Measurements from ENCODE around the gene TSPAN18.

The TSPAN18 gene

GRCh38 chr11:44947114-44947513, 220.4 kb downstream of the TSPAN18 start:
- H3K9me3 ChIP-seq (ENCODE audit: insufficient read depth, low read length), result no peaks in the 10 kb centered on the region
- H3K9ac ChIP-seq (ENCODE audit: insufficient read length, low read depth), result no peak overlapping the region
- peaks cover 53% of the 10 kb centered on the region for H3K4me1 ChIP-seq (ENCODE audit: insufficient read depth, insufficient read length)
- TF ChIP-seq SUZ12 (IDR thresholded peaks at IDR 0.05; ENCODE audit: extremely low read depth, insufficient read depth, insufficient read length) (no peak), ZNF274 (IDR thresholded peaks at IDR 0.05; ENCODE audit: low read depth, low read length) (no peak), YY1 (IDR thresholded peaks at IDR 0.05; ENCODE audit: insufficient read depth, insufficient read length) (no peak)
- H3K27me3 ChIP-seq (ENCODE audit: insufficient read depth, insufficient read length), result no peaks in the 10 kb centered on the region
- H3K4me3 ChIP-seq (ENCODE audit: insufficient read length, low read depth), result no peak overlapping the region
- no peak for DNase-seq (ENCODE audit: low read depth, low spot score)
- peaks cover 20% of the 10 kb centered on the region for H3K36me3 ChIP-seq (ENCODE audit: insufficient read depth, insufficient read length, low read length)

GRCh38 chr11:44948155-44948554, 221.4 kb downstream of the TSPAN18 start:
- no peak for DNase-seq (ENCODE audit: low read depth, low spot score)
- Histone ChIP-seq H3K9ac (ENCODE audit: insufficient read length, low read depth) (no peak overlapping the region), H3K36me3 (ENCODE audit: insufficient read depth, insufficient read length, low read length) (peaks cover 20% of the 10 kb centered on the region), H3K4me3 (ENCODE audit: insufficient read length, low read depth) (no peak overlapping the region), H3K4me1 (ENCODE audit: insufficient read depth, insufficient read length) (peaks cover 51% of the 10 kb centered on the region), H3K27me3 (ENCODE audit: insufficient read depth, insufficient read length) (no peaks in the 10 kb centered on the region), H3K9me3 (ENCODE audit: insufficient read depth, low read length) (no peaks in the 10 kb centered on the region)
- TF ChIP-seq YY1 (IDR thresholded peaks at IDR 0.05; ENCODE audit: insufficient read depth, insufficient read length) (no peak), SUZ12 (IDR thresholded peaks at IDR 0.05; ENCODE audit: extremely low read depth, insufficient read depth, insufficient read length) (no peak), ZNF274 (IDR thresholded peaks at IDR 0.05; ENCODE audit: low read depth, low read length) (no peak)

- peak; percentile 78 for DNase-seq (ENCODE audit: low read depth, low spot score)
- Histone ChIP-seq H3K9ac (ENCODE audit: insufficient read length, low read depth) (peak overlapping the region; percentile 88), H3K27me3 (ENCODE audit: insufficient read depth, insufficient read length) (no peaks in the 10 kb centered on the region), H3K36me3 (ENCODE audit: insufficient read depth, insufficient read length, low read length) (peaks cover 14% of the 10 kb centered on the region), H3K9me3 (ENCODE audit: insufficient read depth, low read length) (no peaks in the 10 kb centered on the region), H3K4me1 (ENCODE audit: insufficient read depth, insufficient read length) (peaks cover 45% of the 10 kb centered on the region), H3K4me3 (ENCODE audit: insufficient read length, low read depth) (peak overlapping the region; percentile 77)
- no peak for TF ChIP-seq SUZ12 (IDR thresholded peaks at IDR 0.05; ENCODE audit: extremely low read depth, insufficient read depth, insufficient read length)
- no peak for TF ChIP-seq YY1 (IDR thresholded peaks at IDR 0.05; ENCODE audit: insufficient read depth, insufficient read length)
- TF ChIP-seq ZNF274 (IDR thresholded peaks at IDR 0.05; ENCODE audit: low read depth, low read length), result no peak
Observed at GRCh38 chr11:44949160-44950030, 222.6 kb downstream of the TSPAN18 start.

DNA sequence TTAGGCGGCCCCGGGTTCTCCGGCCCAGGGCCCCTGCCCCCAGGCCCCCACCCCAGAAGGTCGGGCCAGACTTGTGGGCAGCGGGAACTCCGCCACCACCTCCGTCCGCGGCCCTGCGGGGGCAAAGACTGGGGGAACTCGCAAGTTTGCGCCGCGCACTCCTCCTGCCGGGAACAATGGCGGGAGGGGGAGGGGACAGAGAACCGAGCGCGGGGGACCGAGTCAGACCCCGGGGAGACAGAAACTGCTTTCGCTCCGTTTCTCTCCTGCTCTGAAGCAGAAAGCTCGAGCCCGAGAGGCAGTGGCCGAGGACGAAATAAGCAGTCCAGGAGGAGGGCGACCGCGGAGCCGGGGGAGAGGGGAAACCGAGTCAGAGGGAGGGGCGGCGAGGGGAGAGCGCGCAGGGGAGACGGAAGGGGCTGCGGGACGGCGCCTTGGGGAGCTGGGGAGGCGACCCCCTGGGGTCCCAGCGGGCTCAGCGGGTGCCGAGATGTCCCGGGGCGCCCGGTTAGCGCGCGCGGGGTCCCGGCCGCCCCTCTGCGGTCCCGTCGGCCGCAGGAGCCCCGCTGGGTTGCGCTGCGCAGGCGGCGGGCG, 223.4 kb downstream of the TSPAN18 start:
- Histone ChIP-seq H3K9me3 (ENCODE audit: insufficient read depth, low read length) (no peaks in the 10 kb centered on the region), H3K36me3 (ENCODE audit: insufficient read depth, insufficient read length, low read length) (peaks cover 14% of the 10 kb centered on the region), H3K4me1 (ENCODE audit: insufficient read depth, insufficient read length) (peaks cover 45% of the 10 kb centered on the region), H3K27me3 (ENCODE audit: insufficient read depth, insufficient read length) (no peaks in the 10 kb centered on the region), H3K4me3 (ENCODE audit: insufficient read length, low read depth) (peak overlapping the region; percentile 77), H3K9ac (ENCODE audit: insufficient read length, low read depth) (peak overlapping the region; percentile 88)
- no peak for DNase-seq (ENCODE audit: low read depth, low spot score)
- TF ChIP-seq YY1 (IDR thresholded peaks at IDR 0.05; ENCODE audit: insufficient read depth, insufficient read length) (no peak), SUZ12 (IDR thresholded peaks at IDR 0.05; ENCODE audit: extremely low read depth, insufficient read depth, insufficient read length) (no peak), ZNF274 (IDR thresholded peaks at IDR 0.05; ENCODE audit: low read depth, low read length) (no peak)

GRCh38 chr11:44950625-44951476, 224.1 kb downstream of the TSPAN18 start, which contains the start of gene TP53I11:
Gene TP53I11 (minus strand): TSS chr11:44950883. CDS start chr11:44938335, 12,548 bp downstream.
- peak within 1 kb of the TSS; percentile 77 for H3K4me3 ChIP-seq (ENCODE audit: insufficient read length, low read depth)
- H3K27me3 ChIP-seq (ENCODE audit: insufficient read depth, insufficient read length), result no peaks in the 10 kb centered on the region
- TF ChIP-seq ZNF274 (IDR thresholded peaks at IDR 0.05; ENCODE audit: low read depth, low read length), result no peak
- no peak for TF ChIP-seq YY1 (IDR thresholded peaks at IDR 0.05; ENCODE audit: insufficient read depth, insufficient read length)
- TF ChIP-seq SUZ12 (IDR thresholded peaks at IDR 0.05; ENCODE audit: extremely low read depth, insufficient read depth, insufficient read length), result no peak
- H3K9me3 ChIP-seq (ENCODE audit: insufficient read depth, low read length), result no peaks in the 10 kb centered on the region
- H3K36me3 ChIP-seq (ENCODE audit: insufficient read depth, insufficient read length, low read length), result peaks cover 11% of the 10 kb centered on the region
- peak within 1 kb of the TSS; percentile 88 for H3K9ac ChIP-seq (ENCODE audit: insufficient read length, low read depth)
- peaks cover 42% of the 10 kb centered on the region for H3K4me1 ChIP-seq (ENCODE audit: insufficient read depth, insufficient read length)
- DNase-seq (ENCODE audit: low read depth, low spot score), result no peak

DNA sequence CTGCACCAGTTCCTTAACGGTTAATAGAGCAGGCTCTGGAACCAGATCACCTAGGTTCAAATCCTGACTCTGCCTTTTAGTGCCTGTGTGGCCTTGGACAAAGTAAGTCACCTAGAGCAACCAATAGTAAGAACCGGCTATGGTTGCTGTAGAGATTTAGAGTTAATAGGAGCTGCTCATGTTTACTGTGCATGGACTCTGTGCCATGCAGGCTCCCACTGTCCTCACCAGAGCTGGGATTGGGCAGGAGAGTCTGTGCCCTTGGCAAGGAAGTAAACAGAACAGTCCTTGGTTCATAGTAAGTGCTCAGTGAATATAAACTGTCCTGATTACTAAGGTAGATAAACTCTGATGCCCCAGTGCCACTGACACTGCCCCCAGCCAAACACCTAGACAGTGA, 225.3 kb downstream of the TSPAN18 start:
- Histone ChIP-seq H3K9me3 (ENCODE audit: insufficient read depth, low read length) (no peaks in the 10 kb centered on the region), H3K9ac (ENCODE audit: insufficient read length, low read depth) (no peak overlapping the region), H3K4me3 (ENCODE audit: insufficient read length, low read depth) (no peak overlapping the region), H3K27me3 (ENCODE audit: insufficient read depth, insufficient read length) (no peaks in the 10 kb centered on the region), H3K4me1 (ENCODE audit: insufficient read depth, insufficient read length) (peaks cover 35% of the 10 kb centered on the region), H3K36me3 (ENCODE audit: insufficient read depth, insufficient read length, low read length) (peaks cover 2% of the 10 kb centered on the region)
- DNase-seq (ENCODE audit: low read depth, low spot score), result no peak
- TF ChIP-seq YY1 (IDR thresholded peaks at IDR 0.05; ENCODE audit: insufficient read depth, insufficient read length), result no peak
- no peak for TF ChIP-seq ZNF274 (IDR thresholded peaks at IDR 0.05; ENCODE audit: low read depth, low read length)
